Hypothalamus (tissue), 51 donors: ENCODE measurements around the gene EDDM13.
"Not testable (repeated sequence)": the region's sequence is repeated elsewhere in the genome, so short reads cannot be mapped to it uniquely, and the experiment has no call there.

ENCODE experiments used
- DNase-seq, 51 donors: peaks; one replicate each; lab custom pipeline; 2025; lab: John Stamatoyannopoulos, UW

Gene EDDM13

DNA sequence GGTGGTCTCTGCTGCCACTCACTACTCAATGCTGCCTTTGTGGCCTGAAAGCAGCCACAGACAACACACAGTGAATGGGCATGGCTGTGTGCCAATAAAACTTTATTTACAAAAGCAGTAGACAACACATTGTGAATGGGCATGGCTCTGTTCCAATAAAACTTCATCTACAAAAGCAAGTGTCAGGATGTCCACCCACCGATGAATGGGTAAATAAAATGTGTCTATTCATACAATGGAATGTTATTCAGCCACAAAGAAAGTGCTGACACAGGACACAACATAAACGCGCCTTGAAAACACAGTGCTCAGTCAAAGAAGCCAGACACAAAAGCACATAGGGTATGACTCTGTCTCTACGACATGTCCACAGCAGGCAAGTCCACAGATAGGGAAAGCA, 22.0 kb downstream of the EDDM13 start:
- DNase-seq: peak in 8 of 51 donors; percentile 2 to 27 (median 9)

DNA sequence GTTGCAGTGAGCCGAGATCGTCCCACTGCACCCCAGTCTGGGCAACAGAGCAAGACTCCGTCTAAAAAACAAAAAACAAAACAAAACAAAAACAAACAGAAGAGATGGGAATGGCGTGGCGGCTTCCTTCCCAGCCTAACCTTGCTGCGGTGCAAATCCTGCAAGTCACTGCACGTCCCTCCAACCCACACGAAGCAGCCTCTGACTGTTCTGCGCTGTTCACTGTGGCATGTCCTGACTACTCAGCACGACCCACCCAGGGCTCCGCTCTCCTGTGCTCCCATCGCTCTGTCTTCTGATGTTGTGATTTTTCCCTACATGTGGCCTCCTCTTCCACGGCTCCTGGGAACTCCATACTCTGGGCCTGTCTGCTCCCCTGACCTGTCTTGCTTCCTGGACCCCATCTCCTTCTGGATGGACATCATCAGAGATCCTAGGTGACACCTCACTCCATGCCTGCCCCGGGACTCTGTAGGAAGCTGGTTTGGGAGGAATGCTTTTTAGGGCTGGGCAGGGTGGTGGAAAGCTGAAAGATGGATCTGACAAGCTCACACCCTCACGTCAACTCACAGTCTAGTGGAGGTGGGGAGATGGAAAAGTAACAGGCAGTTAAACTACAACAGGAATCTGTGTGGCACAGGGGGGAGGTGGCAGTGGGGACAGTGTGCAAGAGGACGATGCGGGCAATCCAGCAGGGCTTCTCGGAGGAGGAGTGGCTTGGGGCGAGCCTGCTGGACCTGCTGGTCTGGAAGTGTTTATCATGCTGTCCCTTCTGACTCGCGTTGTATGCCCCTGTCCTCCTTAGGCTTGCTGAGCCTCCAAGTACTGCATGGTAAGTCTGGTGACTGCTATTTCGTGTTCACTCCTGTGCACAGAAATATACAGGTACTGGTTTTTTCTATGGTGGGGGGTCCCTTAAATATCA, 23.2 kb downstream of the EDDM13 start:
- DNase-seq: no peak

DNA sequence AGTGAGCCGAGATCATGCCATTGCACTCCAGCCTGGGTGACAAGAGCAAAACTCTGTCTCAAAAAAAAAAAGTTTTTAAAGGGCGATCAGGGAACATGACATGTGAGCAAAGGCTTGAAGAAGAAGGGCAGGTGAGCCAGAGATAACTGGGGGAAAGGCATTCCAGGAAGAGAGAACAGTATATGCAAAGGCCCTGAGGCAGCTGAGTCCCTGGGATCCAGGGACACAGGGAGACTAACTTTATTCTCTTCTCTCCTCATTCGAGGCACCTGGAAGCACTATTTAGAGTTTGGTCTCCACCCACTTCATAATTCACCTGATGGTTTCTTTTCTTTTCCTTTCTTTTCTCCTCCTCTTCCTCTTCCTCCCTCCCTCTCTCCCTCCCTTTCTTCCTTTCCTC, 24.5 kb downstream of the EDDM13 start:
- DNase-seq: no peak

- no peak for DNase-seq
Observed at GRCh38 chr19:56299688-56300087, 27.1 kb downstream of the EDDM13 start.

DNA sequence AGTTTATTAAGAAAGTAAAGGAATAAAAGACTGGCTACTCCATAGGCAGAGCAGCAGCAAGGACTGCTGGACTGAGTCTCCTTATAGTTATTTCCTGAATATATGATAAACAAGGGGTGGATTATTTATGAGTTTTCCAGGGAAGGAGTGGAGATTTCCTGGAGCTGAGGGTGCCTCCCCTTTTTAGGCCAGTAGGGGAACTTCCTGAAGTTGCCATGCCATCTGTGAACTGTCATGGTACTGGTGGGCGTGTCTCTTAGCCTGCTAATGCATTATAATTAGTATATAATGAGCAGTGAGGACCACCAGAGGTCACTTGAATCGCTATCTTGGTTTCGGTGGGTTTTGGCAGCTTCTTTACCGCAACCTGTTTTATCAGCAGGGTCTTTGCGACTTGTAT, 28.6 kb downstream of the EDDM13 start:
- no peak for DNase-seq

- no peak for DNase-seq
Observed at GRCh38 chr19:56301886-56302620, 29.5 kb downstream of the EDDM13 start.

- DNase-seq: no peak
Observed at GRCh38 chr19:56304243-56304642, 31.7 kb downstream of the EDDM13 start.

- DNase-seq: no peak
Observed at GRCh38 chr19:56306016-56306415, 33.5 kb downstream of the EDDM13 start.

GRCh38 chr19:56307062-56307461, 34.5 kb downstream of the EDDM13 start:
- not testable (repeated sequence) for DNase-seq

DNA sequence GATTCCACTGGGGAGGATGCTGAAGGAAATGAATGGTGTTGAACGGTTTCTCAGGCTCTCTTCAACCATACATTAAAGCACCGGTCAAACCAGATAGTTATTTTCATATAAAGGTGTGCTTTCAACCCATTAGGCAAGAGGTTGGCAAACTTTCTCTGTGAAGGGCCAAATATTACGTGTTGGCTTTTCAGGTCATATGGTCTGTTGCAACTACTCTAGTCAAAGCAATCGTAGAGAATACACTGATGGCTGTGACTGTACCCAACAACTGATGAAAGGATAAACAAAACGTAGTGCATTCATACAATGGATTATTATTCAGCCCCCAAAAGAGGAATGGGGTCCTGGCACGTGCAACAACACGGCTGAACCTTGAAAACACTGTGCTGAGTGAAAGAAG, 36.2 kb downstream of the EDDM13 start:
- no peak for DNase-seq

DNA sequence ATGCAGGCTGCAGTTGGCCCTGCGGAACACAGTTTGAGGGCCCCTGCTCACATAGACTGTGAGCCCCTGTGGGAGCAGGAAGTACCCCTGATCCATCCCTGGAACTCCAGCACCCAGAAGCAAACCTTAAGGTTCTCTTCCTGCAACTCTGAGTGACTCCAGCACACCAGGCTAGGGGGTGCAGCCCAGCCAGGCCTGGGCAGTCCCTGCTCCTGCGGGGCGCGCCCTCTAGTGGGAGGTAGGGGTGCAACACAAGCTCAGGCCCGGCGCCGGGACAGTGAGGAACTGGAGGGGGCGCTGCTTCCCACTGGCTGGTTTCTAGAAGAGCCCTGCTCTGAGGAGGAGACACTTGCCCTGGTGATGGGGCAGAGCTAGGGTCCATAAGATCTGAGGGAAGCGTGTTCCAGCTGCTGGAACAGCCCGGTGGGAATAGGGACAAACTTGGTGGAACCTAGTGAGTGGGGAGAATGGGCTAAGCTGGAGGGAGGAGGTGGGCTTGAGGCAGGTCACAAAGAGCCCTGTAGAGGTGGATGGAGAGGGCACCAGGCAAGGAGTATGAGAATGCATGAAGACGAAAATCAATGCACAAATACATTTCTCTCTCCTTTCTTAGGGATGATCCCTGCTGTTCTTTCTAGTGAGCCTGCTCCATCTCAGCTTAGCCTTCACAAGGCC, 37.1 kb downstream of the EDDM13 start:
- DNase-seq: peak in 8 of 51 donors; percentile 3 to 32 (median 6)

GRCh38 chr19:56310462-56310861, 37.9 kb downstream of the EDDM13 start:
- no peak for DNase-seq

- no peak for DNase-seq
Observed at GRCh38 chr19:56312342-56312741, 39.8 kb downstream of the EDDM13 start.

GRCh38 chr19:56312787-56313657, 40.5 kb downstream of the EDDM13 start:
- no peak for DNase-seq

GRCh38 chr19:56314018-56314380, 41.5 kb downstream of the EDDM13 start:
- no peak for DNase-seq

GRCh38 chr19:56314381-56315076, 42.0 kb downstream of the EDDM13 start, which contains the start of gene ZSCAN5A:
Gene ZSCAN5A (minus strand): TSS chr19:56314839. CDS start chr19:56225046, 89,793 bp downstream.
- DNase-seq: peak; percentile 92 to 100 (median 98)

GRCh38 chr19:56315077-56315828, 42.7 kb downstream of the EDDM13 start:
- peak; percentile 57 to 100 (median 93) for DNase-seq

GRCh38 chr19:56316728-56317127, 44.2 kb downstream of the EDDM13 start:
- no peak for DNase-seq

DNA sequence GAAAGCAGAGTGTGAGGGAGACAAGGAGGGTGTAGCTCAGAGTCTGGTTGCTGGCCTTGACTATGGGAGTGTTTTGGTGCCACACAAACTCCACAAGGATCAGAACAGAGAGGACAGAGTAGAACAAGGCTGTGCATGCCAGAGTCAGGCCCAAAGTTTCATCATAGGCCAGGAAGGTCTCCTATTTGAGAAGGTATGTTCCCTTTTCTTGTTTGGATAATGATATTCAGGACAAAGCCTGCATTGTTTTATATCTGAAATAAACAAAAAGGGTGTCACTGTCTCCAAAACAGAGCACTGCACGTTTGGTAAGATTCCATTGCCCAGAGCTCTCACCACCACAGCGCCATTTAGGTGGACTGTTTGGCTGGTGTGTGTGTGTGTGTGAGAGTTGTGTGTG, 45.2 kb downstream of the EDDM13 start:
- no peak for DNase-seq
